Measurements from ENCODE around the gene LRP3.

- TF ChIP-seq CTCF (IDR thresholded peaks at IDR 0.05) (no peak), POLR2A (IDR thresholded peaks at IDR 0.05) (no peak)
Measured at GRCh38 chr19:33233056-33233873, 39.1 kb downstream of the LRP3 start.
